ENCODE results near the gene ZNF486.

- TF ChIP-seq CTCF (IDR thresholded peaks at IDR 0.05; ENCODE audit: low read depth, low read length) (no peak), MAX (IDR thresholded peaks at IDR 0.05; ENCODE audit: low read depth, low read length) (no peak), POLR2A (IDR thresholded peaks at IDR 0.05; ENCODE audit: extremely low read depth, insufficient read length) (no peak)
These were observed 78.3 kb downstream of the ZNF486 start for GRCh38 chr19:20245309-20245708.
